HCT116 (cell line): ENCODE data around the gene SIRPA.

Experiments
- EZH2 ChIP-seq: fragments of 200-600 bp; sonication (generic); IDR thresholded peaks from 2 replicates; pipeline ENCODE4 v1.6.1; 2017; ENCODE audit warnings: antibody characterized with exemption, mixed run types
- EZH2phosphoT487 ChIP-seq: fragments of 200-600 bp; IDR thresholded peaks from 2 replicates; pipeline ENCODE4 v1.6.1; 2018; ENCODE audit warnings: antibody characterized with exemption, borderline replicate concordance
- MAX ChIP-seq: IDR thresholded peaks from 2 replicates; pipeline ENCODE4 v1.6.1; 2012
- POLR2A ChIP-seq: IDR thresholded peaks from 2 replicates; pipeline ENCODE4 v1.7.0; 2011; ENCODE audit warnings: borderline replicate concordance; ENCODE audit not compliant: insufficient read depth, insufficient read length; ENCODE audit errors: extremely low read depth
- REST ChIP-seq: IDR thresholded peaks from 2 replicates; pipeline ENCODE4 v1.6.1; 2012; ENCODE audit warnings: low read depth
- TF ChIP-seq, protein P1 (sequence below), 3 experiments: fragments of 200-600 bp in 1 of 3; sonication (generic) in 1 of 3; IDR thresholded peaks in 2 of 3; conservative IDR thresholded peaks in 1 of 3; 2 replicates each; pipeline ENCODE4 v1.5.1; 2012 to 2017; ENCODE audit warnings: low read depth in 2 of 3, low read length in 2 of 3, antibody characterized with exemption in 1 of 3, borderline replicate concordance in 1 of 3, control low read depth in 1 of 3, mild to moderate bottlenecking in 1 of 3, mixed read lengths in 1 of 3, mixed run types in 1 of 3, moderate library complexity in 1 of 3; ENCODE audit not compliant: insufficient read depth in 1 of 3
- TF ChIP-seq, protein P2 (sequence below): IDR thresholded peaks from 2 replicates; pipeline ENCODE4 v1.6.1; 2012
- TF ChIP-seq, protein P3 (sequence below): IDR thresholded peaks from 2 replicates; pipeline ENCODE4 v1.6.1; 2011; ENCODE audit warnings: mild to moderate bottlenecking, low read length, moderate library complexity; ENCODE audit not compliant: insufficient replicate concordance; ENCODE audit errors: extremely low read depth

DNA sequence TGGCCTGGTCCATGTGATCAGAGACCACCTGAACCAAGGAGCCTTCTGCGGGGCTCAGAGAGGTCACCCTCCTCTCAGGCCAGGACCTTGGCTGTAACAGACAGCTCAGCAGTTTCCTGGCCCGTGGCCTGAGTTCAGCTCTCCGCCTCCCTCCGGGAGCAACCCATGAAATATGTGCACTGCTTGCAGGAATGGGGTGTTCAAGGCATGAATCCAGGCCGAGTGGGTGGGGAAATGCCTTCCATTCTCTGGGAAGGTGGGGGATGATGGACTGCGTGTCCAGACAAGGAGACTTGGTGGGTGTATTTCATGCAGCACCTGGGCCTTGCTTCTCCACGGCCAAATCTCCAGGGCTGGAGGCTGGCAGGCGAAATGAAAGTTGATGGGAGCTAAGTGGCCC is 46.0 kb downstream of the SIRPA start:
- TF ChIP-seq, protein P1, sequence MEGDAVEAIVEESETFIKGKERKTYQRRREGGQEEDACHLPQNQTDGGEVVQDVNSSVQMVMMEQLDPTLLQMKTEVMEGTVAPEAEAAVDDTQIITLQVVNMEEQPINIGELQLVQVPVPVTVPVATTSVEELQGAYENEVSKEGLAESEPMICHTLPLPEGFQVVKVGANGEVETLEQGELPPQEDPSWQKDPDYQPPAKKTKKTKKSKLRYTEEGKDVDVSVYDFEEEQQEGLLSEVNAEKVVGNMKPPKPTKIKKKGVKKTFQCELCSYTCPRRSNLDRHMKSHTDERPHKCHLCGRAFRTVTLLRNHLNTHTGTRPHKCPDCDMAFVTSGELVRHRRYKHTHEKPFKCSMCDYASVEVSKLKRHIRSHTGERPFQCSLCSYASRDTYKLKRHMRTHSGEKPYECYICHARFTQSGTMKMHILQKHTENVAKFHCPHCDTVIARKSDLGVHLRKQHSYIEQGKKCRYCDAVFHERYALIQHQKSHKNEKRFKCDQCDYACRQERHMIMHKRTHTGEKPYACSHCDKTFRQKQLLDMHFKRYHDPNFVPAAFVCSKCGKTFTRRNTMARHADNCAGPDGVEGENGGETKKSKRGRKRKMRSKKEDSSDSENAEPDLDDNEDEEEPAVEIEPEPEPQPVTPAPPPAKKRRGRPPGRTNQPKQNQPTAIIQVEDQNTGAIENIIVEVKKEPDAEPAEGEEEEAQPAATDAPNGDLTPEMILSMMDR (IDR thresholded peaks at IDR 0.05 in 2 of 3, conservative IDR thresholded peaks at IDR 0.05 in 1 of 3; ENCODE audit: borderline replicate concordance in 1 of 3, insufficient read depth in 1 of 3, low read depth in 2 of 3, low read length in 2 of 3) = no peak
- TF ChIP-seq REST (no peak), POLR2A (no peak), EZH2 (no peak), MAX (no peak), EZH2phosphoT487 (no peak)
- TF ChIP-seq, protein P2, sequence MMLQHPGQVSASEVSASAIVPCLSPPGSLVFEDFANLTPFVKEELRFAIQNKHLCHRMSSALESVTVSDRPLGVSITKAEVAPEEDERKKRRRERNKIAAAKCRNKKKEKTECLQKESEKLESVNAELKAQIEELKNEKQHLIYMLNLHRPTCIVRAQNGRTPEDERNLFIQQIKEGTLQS = no peak
- TF ChIP-seq, protein P3, sequence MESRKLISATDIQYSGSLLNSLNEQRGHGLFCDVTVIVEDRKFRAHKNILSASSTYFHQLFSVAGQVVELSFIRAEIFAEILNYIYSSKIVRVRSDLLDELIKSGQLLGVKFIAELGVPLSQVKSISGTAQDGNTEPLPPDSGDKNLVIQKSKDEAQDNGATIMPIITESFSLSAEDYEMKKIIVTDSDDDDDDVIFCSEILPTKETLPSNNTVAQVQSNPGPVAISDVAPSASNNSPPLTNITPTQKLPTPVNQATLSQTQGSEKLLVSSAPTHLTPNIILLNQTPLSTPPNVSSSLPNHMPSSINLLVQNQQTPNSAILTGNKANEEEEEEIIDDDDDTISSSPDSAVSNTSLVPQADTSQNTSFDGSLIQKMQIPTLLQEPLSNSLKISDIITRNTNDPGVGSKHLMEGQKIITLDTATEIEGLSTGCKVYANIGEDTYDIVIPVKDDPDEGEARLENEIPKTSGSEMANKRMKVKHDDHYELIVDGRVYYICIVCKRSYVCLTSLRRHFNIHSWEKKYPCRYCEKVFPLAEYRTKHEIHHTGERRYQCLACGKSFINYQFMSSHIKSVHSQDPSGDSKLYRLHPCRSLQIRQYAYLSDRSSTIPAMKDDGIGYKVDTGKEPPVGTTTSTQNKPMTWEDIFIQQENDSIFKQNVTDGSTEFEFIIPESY = no peak
